ENCODE data around the gene ANO1.

ANO1 gene

DNA sequence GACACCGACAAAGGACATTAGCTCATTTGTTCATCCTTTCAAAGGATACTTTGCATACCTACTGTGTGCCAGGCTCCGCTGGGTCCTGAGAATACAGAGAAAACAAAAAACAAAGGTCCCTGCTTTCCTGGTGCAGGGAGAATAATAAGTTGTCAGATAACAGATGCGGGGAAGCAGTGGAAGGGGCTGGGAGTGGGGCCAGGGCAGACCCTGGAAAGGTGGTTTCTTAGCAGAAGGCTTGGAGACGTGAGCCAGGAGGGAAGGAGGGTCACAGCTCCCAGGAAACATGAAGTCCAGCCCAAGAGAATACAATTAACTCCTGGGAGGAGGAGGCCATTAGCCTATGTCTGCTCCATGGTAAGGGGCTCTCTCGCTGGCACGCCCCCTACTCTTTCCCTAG lies 9.8 kb upstream of the ANO1 start:
- Histone ChIP-seq H3F3A (ENCODE audit: insufficient read depth) (no peaks in the 10 kb centered on the region), H3K4me3 (ENCODE audit: insufficient read depth, low read length, poor library complexity, severe bottlenecking) (no peak overlapping the region), H2AFZ (ENCODE audit: low read depth, low read length, severe bottlenecking) (no peak overlapping the region), H4K20me1 (ENCODE audit: low read depth, low read length) (no peaks in the 10 kb centered on the region), H3K36me3 (ENCODE audit: low read length) (no peaks in the 10 kb centered on the region), H3K27me3 (ENCODE audit: low read length) (no peaks in the 10 kb centered on the region), H3K79me2 (ENCODE audit: insufficient read depth, low read length) (no peaks in the 10 kb centered on the region), H3K4me2 (ENCODE audit: low read depth, low read length, poor library complexity, severe bottlenecking) (no peak overlapping the region), H3K9ac (ENCODE audit: low read length) (no peak overlapping the region), H3K9me2 (replicated peaks; ENCODE audit: insufficient read depth, low read length) (no peaks in the 10 kb centered on the region), H3K27ac (ENCODE audit: low read depth, low read length) (no peak overlapping the region), H3K9me3 (ENCODE audit: insufficient read depth, low read length) (no peaks in the 10 kb centered on the region)
- TF ChIP-seq EZH2phosphoT487 (conservative IDR thresholded peaks at IDR 0.05; ENCODE audit: low read length): no peak
- TF ChIP-seq, protein P1, sequence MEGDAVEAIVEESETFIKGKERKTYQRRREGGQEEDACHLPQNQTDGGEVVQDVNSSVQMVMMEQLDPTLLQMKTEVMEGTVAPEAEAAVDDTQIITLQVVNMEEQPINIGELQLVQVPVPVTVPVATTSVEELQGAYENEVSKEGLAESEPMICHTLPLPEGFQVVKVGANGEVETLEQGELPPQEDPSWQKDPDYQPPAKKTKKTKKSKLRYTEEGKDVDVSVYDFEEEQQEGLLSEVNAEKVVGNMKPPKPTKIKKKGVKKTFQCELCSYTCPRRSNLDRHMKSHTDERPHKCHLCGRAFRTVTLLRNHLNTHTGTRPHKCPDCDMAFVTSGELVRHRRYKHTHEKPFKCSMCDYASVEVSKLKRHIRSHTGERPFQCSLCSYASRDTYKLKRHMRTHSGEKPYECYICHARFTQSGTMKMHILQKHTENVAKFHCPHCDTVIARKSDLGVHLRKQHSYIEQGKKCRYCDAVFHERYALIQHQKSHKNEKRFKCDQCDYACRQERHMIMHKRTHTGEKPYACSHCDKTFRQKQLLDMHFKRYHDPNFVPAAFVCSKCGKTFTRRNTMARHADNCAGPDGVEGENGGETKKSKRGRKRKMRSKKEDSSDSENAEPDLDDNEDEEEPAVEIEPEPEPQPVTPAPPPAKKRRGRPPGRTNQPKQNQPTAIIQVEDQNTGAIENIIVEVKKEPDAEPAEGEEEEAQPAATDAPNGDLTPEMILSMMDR (IDR thresholded peaks at IDR 0.05; ENCODE audit: insufficient read depth, low read length, poor library complexity, severe bottlenecking): no peak

DNA sequence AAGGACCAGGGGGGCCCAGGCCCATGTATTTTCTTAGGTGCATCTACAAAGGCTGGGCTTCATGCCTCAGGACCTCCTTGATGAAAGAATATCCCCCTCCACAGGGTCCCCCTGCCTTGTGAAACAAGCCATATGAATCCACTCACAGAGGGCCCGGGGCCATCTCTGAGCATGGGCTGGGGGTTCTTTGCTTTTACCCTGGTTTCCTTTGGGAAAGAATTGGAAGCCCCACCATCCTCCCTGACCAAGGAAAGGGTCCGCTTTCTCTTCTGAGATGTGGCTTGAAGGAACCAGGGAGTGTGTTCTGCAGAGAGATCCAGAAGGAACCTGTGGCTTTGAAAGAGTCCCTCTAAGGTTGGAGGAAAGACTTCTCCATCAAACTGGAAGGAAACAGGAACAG lies 9.2 kb upstream of the ANO1 start:
- no peak overlapping the region for H3K4me2 ChIP-seq (ENCODE audit: low read depth, low read length, poor library complexity, severe bottlenecking)
- H3K36me3 ChIP-seq (ENCODE audit: low read length): no peaks in the 10 kb centered on the region
- no peaks in the 10 kb centered on the region for H4K20me1 ChIP-seq (ENCODE audit: low read depth, low read length)
- TF ChIP-seq EZH2phosphoT487 (conservative IDR thresholded peaks at IDR 0.05; ENCODE audit: low read length): no peak
- TF ChIP-seq, protein P1 (IDR thresholded peaks at IDR 0.05; ENCODE audit: insufficient read depth, low read length, poor library complexity, severe bottlenecking): no peak
- H3K9ac ChIP-seq (ENCODE audit: low read length): no peak overlapping the region
- no peaks in the 10 kb centered on the region for H3K9me2 ChIP-seq (replicated peaks; ENCODE audit: insufficient read depth, low read length)
- no peak overlapping the region for H3K4me3 ChIP-seq (ENCODE audit: insufficient read depth, low read length, poor library complexity, severe bottlenecking)
- H3F3A ChIP-seq (ENCODE audit: insufficient read depth): no peaks in the 10 kb centered on the region
- no peaks in the 10 kb centered on the region for H3K79me2 ChIP-seq (ENCODE audit: insufficient read depth, low read length)
- H3K27me3 ChIP-seq (ENCODE audit: low read length): no peaks in the 10 kb centered on the region
- H3K9me3 ChIP-seq (ENCODE audit: insufficient read depth, low read length): no peaks in the 10 kb centered on the region
- no peak overlapping the region for H3K27ac ChIP-seq (ENCODE audit: low read depth, low read length)
- H2AFZ ChIP-seq (ENCODE audit: low read depth, low read length, severe bottlenecking): no peak overlapping the region

DNA sequence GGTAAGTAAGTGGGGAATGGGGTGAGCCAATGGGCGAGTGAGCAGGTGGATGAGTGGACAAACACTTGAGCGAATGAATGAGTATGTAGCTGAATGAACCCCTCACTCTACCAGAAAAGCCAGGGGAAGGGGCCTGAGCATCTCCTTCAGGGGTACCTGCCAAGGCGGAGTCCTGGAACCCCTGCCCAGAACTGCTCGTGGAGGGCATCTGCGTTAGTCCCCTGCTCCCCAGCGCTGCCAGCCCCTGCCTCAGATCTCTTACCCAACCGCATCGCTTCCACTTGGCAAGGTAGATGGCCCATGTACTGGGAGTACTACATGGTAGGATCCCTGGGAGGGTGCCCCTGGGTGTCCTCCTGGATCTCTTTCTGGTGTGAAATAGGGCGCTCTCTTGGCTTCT lies 7.4 kb upstream of the ANO1 start:
- Histone ChIP-seq H3K27ac (ENCODE audit: low read depth, low read length) (no peak overlapping the region), H4K20me1 (ENCODE audit: low read depth, low read length) (no peaks in the 10 kb centered on the region), H3K9me2 (replicated peaks; ENCODE audit: insufficient read depth, low read length) (no peaks in the 10 kb centered on the region), H3K27me3 (ENCODE audit: low read length) (no peaks in the 10 kb centered on the region), H3K36me3 (ENCODE audit: low read length) (no peaks in the 10 kb centered on the region), H3K9ac (ENCODE audit: low read length) (no peak overlapping the region), H2AFZ (ENCODE audit: low read depth, low read length, severe bottlenecking) (no peak overlapping the region), H3K4me3 (ENCODE audit: insufficient read depth, low read length, poor library complexity, severe bottlenecking) (no peak overlapping the region), H3K4me2 (ENCODE audit: low read depth, low read length, poor library complexity, severe bottlenecking) (no peak overlapping the region), H3K79me2 (ENCODE audit: insufficient read depth, low read length) (no peaks in the 10 kb centered on the region), H3F3A (ENCODE audit: insufficient read depth) (no peaks in the 10 kb centered on the region), H3K9me3 (ENCODE audit: insufficient read depth, low read length) (no peaks in the 10 kb centered on the region)
- TF ChIP-seq EZH2phosphoT487 (conservative IDR thresholded peaks at IDR 0.05; ENCODE audit: low read length): no peak
- TF ChIP-seq, protein P1 (IDR thresholded peaks at IDR 0.05; ENCODE audit: insufficient read depth, low read length, poor library complexity, severe bottlenecking): no peak

Measured in SU-DHL-6 (cell line).